GM18526 (cell line): ENCODE results near the gene LRRC3.

Source experiments
- POLR2A ChIP-seq: IDR thresholded peaks from 3 replicates; pipeline ENCODE4 v1.6.1; 2011; ENCODE audit not compliant: insufficient read length; ENCODE audit errors: extremely low read depth

Gene LRRC3

DNA sequence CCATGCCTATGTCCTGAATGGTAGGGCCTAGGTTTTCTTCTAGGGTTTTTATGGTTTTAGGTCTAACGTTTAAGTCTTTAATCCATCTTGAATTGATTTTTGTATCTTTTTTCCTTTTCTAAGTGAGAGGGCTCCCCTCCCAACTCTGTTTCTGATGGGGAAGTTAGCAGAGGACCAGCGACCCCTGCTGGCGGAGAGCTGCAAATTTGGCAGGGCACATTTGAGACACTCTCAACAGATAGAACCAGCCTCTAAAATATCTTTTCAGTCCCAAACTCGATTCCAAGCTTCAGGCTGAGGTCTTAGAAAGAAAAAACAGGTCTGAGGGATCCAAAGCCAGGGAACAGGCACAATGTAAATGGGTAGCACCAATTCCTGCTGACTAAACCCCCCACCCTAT is 32.5 kb downstream of the LRRC3 start:
- no peak for TF ChIP-seq POLR2A

- TF ChIP-seq POLR2A: no peak
Observed at GRCh38 chr21:44489962-44490361, 34.7 kb downstream of the LRRC3 start.

DNA sequence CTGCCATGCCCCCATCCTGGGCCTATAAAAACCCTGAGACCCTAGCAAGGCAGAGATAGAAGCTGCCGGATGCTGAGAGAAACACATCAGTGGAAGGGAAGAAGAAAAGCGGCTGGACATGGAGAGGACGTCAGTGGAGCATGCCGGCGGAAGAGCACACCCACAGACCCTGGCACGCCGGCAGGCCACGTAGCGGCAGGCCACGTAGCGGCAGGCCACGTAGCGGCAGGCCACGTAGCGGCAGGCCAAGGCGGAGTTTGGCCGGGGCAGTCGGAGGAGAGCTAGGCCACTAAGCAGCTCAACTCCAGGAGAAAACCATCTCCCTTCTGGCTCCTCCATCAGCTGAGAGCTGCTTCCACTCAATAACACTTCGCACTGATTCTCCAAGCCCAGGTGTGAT is 35.1 kb downstream of the LRRC3 start:
- TF ChIP-seq POLR2A: no peak

DNA sequence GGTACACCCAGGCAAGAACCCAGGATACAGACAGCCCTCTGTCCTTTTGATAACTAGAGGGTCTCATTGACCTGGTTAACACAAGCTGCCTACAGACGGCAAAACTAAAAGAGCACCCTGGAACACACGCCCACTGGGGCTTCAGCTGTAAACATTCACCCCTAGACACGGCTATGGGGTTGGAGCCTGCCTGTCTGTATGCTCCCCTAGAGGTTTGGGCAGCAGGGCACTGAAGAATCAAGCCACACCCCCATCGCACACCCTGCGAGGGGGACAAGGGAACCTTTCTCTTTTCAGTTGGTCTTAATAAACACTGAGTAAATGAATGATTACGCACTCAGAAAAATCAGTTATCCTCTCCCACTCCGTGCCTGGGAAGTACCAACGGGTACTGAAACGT is 35.5 kb downstream of the LRRC3 start:
- TF ChIP-seq POLR2A: no peak

GRCh38 chr21:44492567-44493385 is 37.5 kb downstream of the LRRC3 start:
- no peak for TF ChIP-seq POLR2A

DNA sequence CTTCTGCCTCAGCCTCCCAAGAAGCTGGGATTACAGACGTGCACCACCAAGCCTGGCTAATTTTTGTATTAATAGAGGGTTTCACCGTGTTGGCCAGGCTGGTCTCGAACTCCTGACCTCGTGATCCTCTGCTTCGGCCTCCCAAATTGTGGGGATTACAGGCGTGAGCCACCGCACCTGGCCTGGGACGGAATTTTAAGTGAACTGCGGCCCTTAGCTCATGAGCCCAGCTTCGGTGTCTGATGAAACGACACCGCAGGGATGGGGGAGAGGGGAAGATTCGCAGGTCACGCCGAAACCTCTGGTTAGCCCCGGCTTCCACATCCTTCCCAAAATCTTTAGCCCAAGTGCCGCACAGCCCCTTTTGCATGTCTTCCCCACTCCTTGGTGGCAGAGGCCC is 39.1 kb downstream of the LRRC3 start:
- TF ChIP-seq POLR2A: no peak

DNA sequence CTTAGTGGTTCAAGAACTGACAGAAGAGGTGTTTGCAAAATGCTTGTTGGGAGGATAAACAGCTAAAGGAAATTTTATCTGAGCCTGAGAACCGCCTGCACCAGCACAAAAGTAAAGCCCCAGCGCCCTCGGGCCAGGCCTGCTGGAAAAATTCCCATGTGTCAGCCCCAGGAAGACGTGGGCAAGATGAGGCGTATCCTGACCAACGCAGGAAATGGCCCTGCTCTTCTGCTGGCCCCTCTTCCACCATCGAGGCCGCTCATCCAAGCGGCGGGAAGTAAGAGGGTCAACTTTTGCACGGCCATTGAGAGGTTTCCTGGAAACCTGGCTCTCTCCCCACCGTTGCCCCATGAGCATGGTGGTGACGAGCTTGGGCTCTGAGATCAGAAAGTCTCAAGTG is 39.6 kb downstream of the LRRC3 start:
- no peak for TF ChIP-seq POLR2A

DNA sequence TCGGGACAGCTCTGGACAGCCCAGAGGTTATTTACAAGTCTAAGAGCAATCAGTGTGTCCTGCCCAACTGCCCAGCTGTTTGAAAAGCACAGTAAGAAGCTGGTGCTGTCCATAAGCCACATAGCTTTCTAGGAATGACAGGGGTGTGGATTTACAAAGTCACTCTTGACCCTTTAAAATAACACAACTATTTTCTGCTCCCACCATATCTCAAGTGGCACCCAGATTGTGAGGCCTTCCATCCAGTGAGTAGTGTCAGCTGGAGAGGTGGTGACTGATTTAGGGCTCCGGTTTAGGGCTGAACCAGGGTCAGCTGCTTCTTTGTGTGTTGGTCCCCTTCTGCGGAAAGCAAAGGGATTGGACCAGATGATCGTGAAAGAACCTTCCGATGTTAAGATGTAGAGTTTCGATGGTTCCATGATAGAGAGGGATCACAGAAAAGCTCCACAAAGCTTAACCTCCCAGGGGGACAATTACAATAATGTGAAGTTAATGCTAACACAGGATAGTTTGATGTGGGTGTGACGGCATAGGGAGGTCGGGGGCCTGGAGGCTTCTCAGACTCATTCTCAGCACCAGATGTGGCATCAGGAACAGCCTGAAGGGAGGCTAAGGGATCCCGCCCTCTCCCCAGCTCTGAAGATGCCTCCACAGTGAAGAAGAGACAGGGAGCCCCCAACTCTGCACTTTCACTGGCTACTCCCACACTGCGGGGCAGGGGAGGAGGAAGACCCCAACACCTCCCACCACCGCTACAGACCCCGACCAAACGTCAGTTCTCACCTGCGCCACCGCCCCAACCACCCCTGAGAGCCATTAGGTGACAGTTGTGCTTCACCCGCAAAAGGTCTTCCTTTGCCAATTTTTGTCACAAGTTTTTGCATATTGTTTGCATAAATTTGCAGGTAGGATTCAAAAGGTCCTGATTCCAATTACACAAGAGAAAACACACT is 40.6 kb downstream of the LRRC3 start:
- TF ChIP-seq POLR2A: no peak

DNA sequence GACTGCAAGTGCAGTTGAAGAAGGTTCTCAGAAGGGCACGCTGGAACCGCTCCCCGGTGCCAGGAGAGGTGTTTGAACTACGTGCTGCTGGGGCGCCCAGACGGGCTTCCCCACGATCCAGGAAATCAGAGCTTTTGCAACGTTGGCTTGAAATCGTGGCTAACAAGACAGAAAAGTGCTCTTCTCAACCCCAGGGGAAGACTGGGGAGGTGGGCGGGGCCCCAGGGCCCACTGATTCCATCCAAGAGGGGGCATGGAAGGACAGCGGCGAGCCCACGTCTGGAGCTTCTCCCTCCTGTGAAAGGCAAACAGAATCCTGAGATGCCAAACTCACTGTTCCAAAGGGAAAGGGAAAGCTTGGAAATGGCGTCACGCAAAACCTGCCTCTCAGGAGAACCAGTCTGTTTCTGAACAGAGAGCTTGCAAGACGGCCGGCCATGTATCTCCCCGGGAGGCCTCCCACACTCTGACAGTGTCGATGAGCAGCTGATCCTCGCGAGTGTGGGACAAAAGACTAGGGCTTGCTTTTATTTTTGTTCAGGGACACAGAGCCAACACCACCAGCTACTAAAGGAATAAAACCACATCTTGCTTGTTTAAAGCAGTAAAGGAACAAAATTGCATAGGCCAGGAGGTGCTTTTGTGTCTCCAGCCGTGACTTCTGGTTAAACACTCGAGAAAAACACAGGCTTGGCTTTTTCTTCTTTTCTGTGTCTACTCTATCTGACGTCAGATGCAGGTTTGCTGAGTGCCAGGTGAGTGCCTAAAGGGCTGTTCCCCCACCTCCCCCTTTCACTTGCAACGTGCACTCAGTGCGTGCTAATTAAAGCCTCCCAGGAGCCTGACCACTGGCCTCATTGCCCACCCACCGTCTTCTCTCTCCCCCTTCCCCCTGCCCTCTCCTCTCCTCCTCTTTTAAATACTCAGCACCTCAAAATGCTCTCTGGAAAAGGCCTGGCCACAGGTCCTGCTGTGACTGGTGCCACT is 41.5 kb downstream of the LRRC3 start:
- no peak for TF ChIP-seq POLR2A

GRCh38 chr21:44497703-44498126 is 42.4 kb downstream of the LRRC3 start:
- TF ChIP-seq POLR2A: no peak

DNA sequence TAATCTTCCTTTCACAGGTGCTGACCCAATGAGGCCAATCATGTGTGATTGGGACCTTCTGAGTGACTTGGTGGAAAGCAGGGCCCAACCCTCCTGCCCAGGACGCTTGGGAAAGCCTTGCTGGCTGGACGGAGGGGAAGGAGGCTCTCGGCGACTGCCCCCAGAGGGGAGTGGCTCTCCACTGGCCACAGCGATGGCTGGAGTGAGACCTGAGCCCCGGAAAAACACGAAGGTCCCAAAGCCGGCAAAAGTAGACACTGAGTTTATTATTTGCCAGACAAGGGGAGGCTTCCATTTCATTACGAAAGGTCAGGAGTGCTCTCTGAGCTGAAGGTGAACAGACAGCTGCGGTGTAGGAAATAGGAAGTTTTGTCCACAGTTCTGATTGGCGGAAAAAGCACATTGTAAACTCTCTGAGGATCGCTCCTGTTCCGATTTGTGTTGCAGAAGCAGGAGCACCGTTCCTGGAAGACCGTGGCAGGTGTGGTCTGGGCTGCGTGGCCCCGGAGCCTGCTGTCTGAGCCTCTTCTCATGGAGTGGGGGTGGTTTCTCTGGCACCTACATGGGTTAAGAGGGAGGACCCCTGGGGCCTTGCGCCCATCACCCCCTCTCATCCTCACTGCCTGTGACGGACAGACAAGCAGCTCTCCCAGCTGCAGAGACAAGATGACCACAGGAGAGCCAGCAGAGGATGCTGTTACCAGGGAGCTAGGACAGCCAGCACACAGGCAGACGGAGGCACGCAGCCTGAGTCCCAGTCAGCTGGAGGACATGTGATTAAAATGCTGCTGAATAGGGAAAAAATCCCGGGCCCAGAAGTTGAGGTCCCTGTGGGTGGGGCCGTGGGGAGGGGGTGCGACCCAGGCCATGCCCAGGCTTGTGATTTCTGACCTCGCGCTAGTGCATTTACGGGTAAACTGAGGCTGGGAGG is 43.2 kb downstream of the LRRC3 start:
- no peak for TF ChIP-seq POLR2A

DNA sequence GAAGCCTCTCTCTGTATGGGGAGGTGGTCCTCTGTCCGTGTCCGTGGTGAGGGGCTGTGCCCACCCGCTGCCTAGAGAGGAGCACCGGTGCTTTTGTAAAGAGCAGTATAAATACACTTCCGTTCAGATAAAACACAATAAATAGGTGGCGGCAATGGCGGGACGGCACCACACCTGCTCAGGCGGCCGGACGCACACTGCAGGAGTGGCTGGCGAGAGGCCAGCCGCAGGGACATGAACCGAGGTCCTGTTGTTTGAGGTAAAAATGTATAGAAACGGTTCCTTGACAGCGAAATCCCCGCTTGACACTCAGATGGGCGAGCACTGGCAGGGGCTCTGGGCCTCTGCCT is 43.9 kb downstream of the LRRC3 start:
- TF ChIP-seq POLR2A: no peak

DNA sequence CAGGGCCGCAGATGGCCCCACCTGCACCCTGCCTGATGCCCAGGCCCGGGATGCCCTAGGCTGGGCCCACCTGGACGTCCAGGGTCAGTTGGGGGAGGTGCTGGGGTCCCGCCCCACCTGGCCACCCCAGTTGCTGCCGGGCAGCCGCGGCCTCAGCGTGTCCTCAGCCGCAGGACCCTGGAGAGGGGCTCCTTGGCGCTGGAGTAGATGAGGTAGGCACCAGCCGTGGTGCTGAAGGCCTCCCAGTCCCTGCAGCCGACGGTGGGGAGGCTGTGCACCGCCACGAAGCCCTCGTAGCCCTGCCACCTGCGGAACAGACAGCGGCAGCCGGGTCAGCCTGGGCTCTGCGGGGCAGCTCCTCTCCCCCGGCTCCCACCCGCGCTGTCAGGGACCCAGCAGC is 44.3 kb downstream of the LRRC3 start:
- TF ChIP-seq POLR2A: no peak

- no peak for TF ChIP-seq POLR2A
Observed at GRCh38 chr21:44500111-44500510, 44.8 kb downstream of the LRRC3 start.
